Uterus (tissue), 4 donors: Measurements from ENCODE around the gene EHF. TPM values are rescaled to one million over a fixed set of nuclear protein-coding genes. Genes with fewer than 3 reads are reported as not detected.

ENCODE experiments used
- DNase-seq, 2 donors: peaks; one replicate each; pipeline ENCODE4 v3.0.0-alpha.2; 2019 to 2020
- H3K27ac ChIP-seq, 2 donors: fragments of 200-600 bp; sonication (generic); 1 replicate in 1 of 2; 2 replicates in 1 of 2; pipeline ENCODE4 v1.5.1; 2016 to 2018
- H3K27me3 ChIP-seq, 2 donors: fragments of 200-600 bp; sonication (generic); one replicate each; pipeline ENCODE4 v1.5.1; 2018 to 2019; ENCODE audit warnings: control low read depth in 1 of 2
- H3K36me3 ChIP-seq, 2 donors: fragments of 200-600 bp; sonication (generic); one replicate each; pipeline ENCODE4 v1.5.1; 2019; ENCODE audit warnings: control low read depth in 1 of 2
- H3K4me1 ChIP-seq, 2 donors: fragments of 200-600 bp; sonication (generic); one replicate each; pipeline ENCODE4 v1.5.1; 2018 to 2019; ENCODE audit warnings: control low read depth in 1 of 2
- H3K4me3 ChIP-seq, 2 donors: fragments of 200-600 bp; sonication (generic); 1 replicate in 1 of 2; 2 replicates in 1 of 2; pipeline ENCODE4 v1.5.1; 2018 to 2019; ENCODE audit warnings: mild to moderate bottlenecking in 1 of 2
- H3K9me3 ChIP-seq, 2 donors: fragments of 200-600 bp; sonication (generic); one replicate each; pipeline ENCODE4 v1.5.1; 2019; ENCODE audit warnings: control low read depth in 1 of 2
- POLR2A ChIP-seq, 2 donors: fragments of 450-650 bp; IDR thresholded peaks; one replicate each; pipeline ENCODE4 v1.6.1; 2016; ENCODE audit warnings: antibody characterized with exemption in 2 of 2, mild to moderate bottlenecking in 1 of 2, moderate library complexity in 1 of 2
- intact Hi-C: fragments of 100-400 bp; cut with DNase I; formaldehyde crosslinking; loops from one replicate; pipeline ENCODE4 v1.15.1; 2023; ENCODE audit warnings: low total_unique reads
- total RNA-seq, 4 donors: library from RNA; depleted of rRNA in 3 of 4; stranded (reverse); fragments of >200 nt in 3 of 4; gene quantifications; one replicate each; pipeline versions ENCODE4 v1.1.0 to v1.2.4, GENCODE V29; 2014 to 2023
- TF ChIP-seq, protein P1 (sequence below), 4 experiments: fragments of 200-600 bp in 2 of 4; fragments of 450-650 bp in 2 of 4; sonication (generic) in 2 of 4; IDR thresholded peaks; one replicate each; pipeline ENCODE4 v1.5.1; 2016 to 2019; ENCODE audit warnings: antibody characterized with exemption in 4 of 4, mild to moderate bottlenecking in 2 of 4, moderate library complexity in 1 of 4
- donor health status: DM: yes; HTN: yes; CAD: no.

Gene EHF
- total RNA-seq, 4 donors from 2014 or later = 0.59 to 98.7 (median 1.6) TPM

DNA sequence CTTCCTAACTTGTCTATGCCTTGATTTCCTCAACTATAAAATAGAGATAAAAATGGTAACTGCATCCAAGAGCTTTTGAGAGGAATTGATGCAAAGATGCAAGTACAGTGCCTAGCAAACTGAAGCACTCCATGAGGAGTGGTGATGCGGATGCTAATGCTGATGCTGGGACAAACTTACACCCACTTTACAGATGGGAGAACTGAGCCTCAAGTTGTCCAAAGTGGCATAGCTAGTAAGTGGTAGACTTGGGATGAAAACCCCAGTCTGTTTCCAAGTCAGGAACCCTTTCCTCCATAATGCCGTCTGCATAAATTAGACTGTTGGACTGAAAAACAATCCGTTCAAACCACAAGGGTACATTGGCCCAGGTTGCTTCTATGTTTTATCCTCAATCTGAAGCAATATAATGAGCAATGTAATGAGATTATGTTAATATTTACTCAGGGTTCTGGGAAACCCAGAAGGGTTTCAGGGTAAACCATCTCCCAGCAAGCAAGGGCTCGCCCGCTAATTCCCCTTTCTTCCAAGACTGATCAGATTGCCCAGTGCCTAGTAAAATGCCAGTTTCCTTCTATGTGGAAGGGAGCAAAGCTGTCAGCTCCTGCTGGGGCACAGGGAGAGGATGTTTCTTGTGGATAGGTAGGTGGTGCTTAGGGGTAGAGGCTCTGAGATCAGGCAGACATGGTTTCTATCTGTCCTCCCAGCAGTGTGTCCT is 10.4 kb upstream of the EHF start:
- no peak overlapping the region for H3K4me3 ChIP-seq
- H3K4me1 ChIP-seq = no peaks in the 10 kb centered on the region
- no peak overlapping the region for H3K27ac ChIP-seq
- no peaks in the 10 kb centered on the region for H3K36me3 ChIP-seq
- no peaks in the 10 kb centered on the region for H3K9me3 ChIP-seq
- no peaks in the 10 kb centered on the region for H3K27me3 ChIP-seq
- TF ChIP-seq, protein P1, sequence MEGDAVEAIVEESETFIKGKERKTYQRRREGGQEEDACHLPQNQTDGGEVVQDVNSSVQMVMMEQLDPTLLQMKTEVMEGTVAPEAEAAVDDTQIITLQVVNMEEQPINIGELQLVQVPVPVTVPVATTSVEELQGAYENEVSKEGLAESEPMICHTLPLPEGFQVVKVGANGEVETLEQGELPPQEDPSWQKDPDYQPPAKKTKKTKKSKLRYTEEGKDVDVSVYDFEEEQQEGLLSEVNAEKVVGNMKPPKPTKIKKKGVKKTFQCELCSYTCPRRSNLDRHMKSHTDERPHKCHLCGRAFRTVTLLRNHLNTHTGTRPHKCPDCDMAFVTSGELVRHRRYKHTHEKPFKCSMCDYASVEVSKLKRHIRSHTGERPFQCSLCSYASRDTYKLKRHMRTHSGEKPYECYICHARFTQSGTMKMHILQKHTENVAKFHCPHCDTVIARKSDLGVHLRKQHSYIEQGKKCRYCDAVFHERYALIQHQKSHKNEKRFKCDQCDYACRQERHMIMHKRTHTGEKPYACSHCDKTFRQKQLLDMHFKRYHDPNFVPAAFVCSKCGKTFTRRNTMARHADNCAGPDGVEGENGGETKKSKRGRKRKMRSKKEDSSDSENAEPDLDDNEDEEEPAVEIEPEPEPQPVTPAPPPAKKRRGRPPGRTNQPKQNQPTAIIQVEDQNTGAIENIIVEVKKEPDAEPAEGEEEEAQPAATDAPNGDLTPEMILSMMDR (IDR thresholded peaks at IDR 0.05) = no peak
- TF ChIP-seq POLR2A (IDR thresholded peaks at IDR 0.05) = no peak
- intact Hi-C loops = no loop called here
- no peak for DNase-seq

DNA sequence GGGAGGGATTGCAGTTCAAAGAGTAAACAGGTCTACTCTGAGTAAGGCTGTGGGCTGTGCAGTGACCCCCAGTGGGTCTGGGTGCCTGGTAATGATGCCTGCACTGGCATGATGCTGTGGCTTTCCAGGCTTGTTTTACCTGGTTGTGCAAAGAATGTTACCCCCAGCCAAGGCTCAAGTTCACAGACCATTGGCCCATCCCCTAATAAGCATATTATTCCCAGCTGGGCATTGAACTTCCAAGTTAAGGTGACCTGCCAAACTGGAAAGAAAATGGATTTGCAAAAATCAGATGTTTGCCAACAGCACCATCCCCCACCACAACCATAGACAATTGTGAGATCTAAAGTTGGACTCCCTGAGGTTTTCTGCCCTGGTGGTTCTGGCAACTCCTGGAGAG is 7.9 kb upstream of the EHF start:
- Histone ChIP-seq H3K27me3 (no peaks in the 10 kb centered on the region), H3K4me3 (no peak overlapping the region), H3K36me3 (no peaks in the 10 kb centered on the region), H3K4me1 (no peaks in the 10 kb centered on the region), H3K9me3 (no peaks in the 10 kb centered on the region), H3K27ac (no peak overlapping the region)
- DNase-seq = no peak
- intact Hi-C loops = no loop called here
- TF ChIP-seq, protein P1 (IDR thresholded peaks at IDR 0.05) = no peak
- no peak for TF ChIP-seq POLR2A (IDR thresholded peaks at IDR 0.05)

DNA sequence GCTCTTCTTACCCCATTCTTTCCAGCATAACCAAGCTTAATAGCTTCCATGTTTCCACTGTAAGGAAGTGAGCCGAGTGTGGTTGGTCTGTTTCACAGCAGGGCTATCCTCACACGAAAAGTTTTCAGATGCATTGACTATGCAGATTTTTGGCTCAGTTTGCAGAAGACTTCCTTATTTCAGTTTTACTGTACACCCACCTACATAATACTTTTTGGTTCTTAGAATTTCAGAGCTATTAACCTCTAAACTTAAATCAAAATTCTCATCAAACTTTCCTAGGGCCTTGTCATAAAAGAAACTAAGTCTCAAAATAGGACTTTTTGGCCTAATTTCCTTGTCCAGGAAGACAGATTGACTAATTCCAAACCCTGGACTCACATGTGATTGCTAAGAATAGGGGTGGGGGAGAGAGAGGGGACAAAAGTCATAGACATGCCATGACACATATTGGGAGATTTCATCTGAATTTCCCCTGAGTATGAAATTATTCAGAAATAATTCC is 7.3 kb upstream of the EHF start:
- no peak for TF ChIP-seq POLR2A (IDR thresholded peaks at IDR 0.05)
- TF ChIP-seq, protein P1 (IDR thresholded peaks at IDR 0.05) = no peak
- intact Hi-C loops = no loop called here

GRCh38 chr11:34614344-34615104 is 6.4 kb upstream of the EHF start:
- no peak for DNase-seq
- TF ChIP-seq POLR2A (IDR thresholded peaks at IDR 0.05) = no peak
- TF ChIP-seq, protein P1 (IDR thresholded peaks at IDR 0.05) = no peak
- Histone ChIP-seq H3K9me3 (no peaks in the 10 kb centered on the region), H3K36me3 (no peaks in the 10 kb centered on the region), H3K4me3 (no peak overlapping the region), H3K27ac (no peak overlapping the region), H3K27me3 (no peaks in the 10 kb centered on the region), H3K4me1 (no peaks in the 10 kb centered on the region)
- intact Hi-C loops = no loop called here

More for the DNA sequence above, 7.3 kb upstream of the EHF start:
- Histone ChIP-seq H3K36me3 (no peaks in the 10 kb centered on the region), H3K27ac (no peak overlapping the region), H3K27me3 (no peaks in the 10 kb centered on the region), H3K4me3 (no peak overlapping the region), H3K9me3 (no peaks in the 10 kb centered on the region), H3K4me1 (no peaks in the 10 kb centered on the region)
- DNase-seq = no peak

DNA sequence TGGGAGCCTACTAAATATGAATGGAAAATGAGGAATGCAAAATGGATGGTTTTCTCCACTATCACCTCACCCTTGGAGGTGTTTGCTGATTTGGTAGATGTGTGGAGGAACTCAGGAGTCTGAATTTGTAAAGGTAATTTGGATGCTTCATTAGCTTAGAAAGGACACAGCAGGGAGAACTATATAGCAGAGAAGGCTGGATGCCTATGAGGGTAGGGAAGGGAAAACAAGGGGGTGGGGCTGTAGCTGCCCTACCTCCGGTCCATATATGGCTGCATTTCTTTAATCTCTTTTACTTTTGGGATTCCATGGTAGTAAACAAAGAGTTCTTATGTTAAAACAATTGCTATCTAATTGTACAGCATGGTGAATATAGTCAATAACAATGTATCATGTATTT is 4.8 kb upstream of the EHF start:
- H3K36me3 ChIP-seq = no peaks in the 10 kb centered on the region
- H3K4me1 ChIP-seq = no peaks in the 10 kb centered on the region
- no peaks in the 10 kb centered on the region for H3K9me3 ChIP-seq
- H3K27me3 ChIP-seq = no peaks in the 10 kb centered on the region
- TF ChIP-seq, protein P1 (IDR thresholded peaks at IDR 0.05) = no peak
- no peak for TF ChIP-seq POLR2A (IDR thresholded peaks at IDR 0.05)
- H3K4me3 ChIP-seq = no peak overlapping the region
- no peak overlapping the region for H3K27ac ChIP-seq
- DNase-seq = no peak
- intact Hi-C loops = no loop called here
